ENCODE results near the gene DENND1A. TPM values are rescaled to one million over a fixed set of nuclear protein-coding genes. Genes with fewer than 3 reads are reported as not detected.

The DENND1A gene
- total RNA-seq, 6 experiments from 2014 or later = 13.9 to 22.6 (median 16.3) TPM

- H3K36me3 ChIP-seq = peaks cover 0 to 4% (median 0%) of the 10 kb centered on the region in 4 donors
- ATAC-seq = no peak
- no peak overlapping the region for H3K27ac ChIP-seq
- peaks cover 0 to 13% (median 2%) of the 10 kb centered on the region in 4 donors for H3K4me1 ChIP-seq
- intact Hi-C loops (cut with DNase I) = no loop called here
- DNase-seq = no peak
- 88% methylated on average over 2 of the region's 3 CpGs for WGBS (ENCODE audit: insufficient coverage, low coverage, low lambda C conversion rate, missing lambda C conversion rate)
- no peaks in the 10 kb centered on the region for H3K9me3 ChIP-seq
- TF ChIP-seq POLR2A (IDR thresholded peaks at IDR 0.05) (no peak), CTCF (IDR thresholded peaks at IDR 0.05) (no peak)
- no peaks in the 10 kb centered on the region for H3K27me3 ChIP-seq
- no peak overlapping the region for H3K4me3 ChIP-seq
Measured at GRCh38 chr9:123871781-123872180, 58.1 kb downstream of the DENND1A start.

GRCh38 chr9:123868002-123868401 lies 61.9 kb downstream of the DENND1A start:
- H3K27ac ChIP-seq = peak overlapping the region in 2 of 3 donors; percentile 4 to 15
- intact Hi-C loops (cut with DNase I) = no loop called here
- peaks cover 0 to 24% (median 2%) of the 10 kb centered on the region in 4 donors for H3K4me1 ChIP-seq
- H3K4me3 ChIP-seq = no peak overlapping the region
- H3K9me3 ChIP-seq = no peaks in the 10 kb centered on the region
- WGBS (ENCODE audit: insufficient coverage, low coverage, low lambda C conversion rate, missing lambda C conversion rate) = 7% methylated on average over 3 of the region's 3 CpGs
- ATAC-seq (peak; percentile 64 to 85 (median 72)), DNase-seq (no peak)
- TF ChIP-seq CTCF (IDR thresholded peaks at IDR 0.05) = no peak
- no peak for TF ChIP-seq POLR2A (IDR thresholded peaks at IDR 0.05)
- H3K27me3 ChIP-seq = no peaks in the 10 kb centered on the region
- no peaks in the 10 kb centered on the region for H3K36me3 ChIP-seq

- no peaks in the 10 kb centered on the region for H3K27me3 ChIP-seq
- peak; percentile 28 to 55 (median 36) for ATAC-seq
Measured at GRCh38 chr9:123867034-123867433, 62.9 kb downstream of the DENND1A start.

GRCh38 chr9:123866497-123866896 lies 63.4 kb downstream of the DENND1A start:
- TF ChIP-seq CTCF (IDR thresholded peaks at IDR 0.05) (no peak), POLR2A (IDR thresholded peaks at IDR 0.05) (no peak)
- Histone ChIP-seq H3K36me3 (no peaks in the 10 kb centered on the region), H3K27me3 (no peaks in the 10 kb centered on the region), H3K9me3 (no peaks in the 10 kb centered on the region), H3K4me1 (peaks cover 0 to 27% (median 3%) of the 10 kb centered on the region in 4 donors), H3K4me3 (no peak overlapping the region), H3K27ac (peak overlapping the region in 2 of 3 donors; percentile 26 to 33)
- no peak for ATAC-seq
- no peak for DNase-seq
- WGBS (ENCODE audit: insufficient coverage, low coverage, low lambda C conversion rate, missing lambda C conversion rate) = 68% methylated on average over 2 of the region's 2 CpGs
- intact Hi-C loops (cut with DNase I) = no loop called here

More at GRCh38 chr9:123867034-123867433, 62.9 kb downstream of the DENND1A start:
- H3K4me1 ChIP-seq = peaks cover 0 to 24% (median 2%) of the 10 kb centered on the region in 4 donors
- H3K27ac ChIP-seq = peak overlapping the region in 2 of 3 donors; percentile 26 to 33
- DNase-seq = no peak
- H3K36me3 ChIP-seq = no peaks in the 10 kb centered on the region
- WGBS (ENCODE audit: insufficient coverage, low coverage, low lambda C conversion rate, missing lambda C conversion rate) = 55% methylated on average over 3 of the region's 3 CpGs
- TF ChIP-seq CTCF (IDR thresholded peaks at IDR 0.05) = no peak
- no peak for TF ChIP-seq POLR2A (IDR thresholded peaks at IDR 0.05)
- no peaks in the 10 kb centered on the region for H3K9me3 ChIP-seq
- no peak overlapping the region for H3K4me3 ChIP-seq
- intact Hi-C loops (cut with DNase I) = no loop called here

Data from right lobe of liver (tissue), 6 donors.